ENCODE results near the gene ZNF512.
"Not testable (repeated sequence)": the region's sequence is repeated elsewhere in the genome, so short reads cannot be mapped to it uniquely, and the experiment has no call there.

DNA sequence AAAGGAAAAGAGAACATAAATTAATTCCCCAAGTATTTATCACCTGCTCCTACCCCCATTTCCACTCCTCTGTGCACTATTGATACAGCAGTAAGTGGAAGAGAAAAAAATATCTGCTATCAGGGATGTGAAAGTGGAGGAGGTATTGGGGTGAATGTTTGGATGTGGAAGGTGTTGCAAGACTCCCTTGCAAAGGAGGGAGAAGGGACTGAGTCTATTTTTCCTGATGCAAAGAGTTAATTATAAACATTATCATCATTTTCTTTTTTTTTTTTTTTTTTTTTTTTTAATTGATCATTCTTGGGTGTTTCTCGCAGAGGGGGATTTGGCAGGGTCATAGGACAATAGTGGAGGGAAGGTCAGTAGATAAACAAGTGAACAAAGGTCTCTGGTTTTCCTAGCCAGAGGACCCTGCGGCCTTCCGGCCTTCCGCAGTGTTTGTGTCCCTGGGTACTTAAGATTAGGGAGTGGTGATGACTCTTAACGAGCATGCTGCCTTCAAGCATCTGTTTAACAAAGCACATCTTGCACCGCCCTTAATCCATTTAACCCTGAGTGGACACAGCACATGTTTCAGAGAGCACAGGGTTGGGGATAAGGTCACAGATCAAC is 43.9 kb upstream of the ZNF512 start:
- TF ChIP-seq, protein P1, sequence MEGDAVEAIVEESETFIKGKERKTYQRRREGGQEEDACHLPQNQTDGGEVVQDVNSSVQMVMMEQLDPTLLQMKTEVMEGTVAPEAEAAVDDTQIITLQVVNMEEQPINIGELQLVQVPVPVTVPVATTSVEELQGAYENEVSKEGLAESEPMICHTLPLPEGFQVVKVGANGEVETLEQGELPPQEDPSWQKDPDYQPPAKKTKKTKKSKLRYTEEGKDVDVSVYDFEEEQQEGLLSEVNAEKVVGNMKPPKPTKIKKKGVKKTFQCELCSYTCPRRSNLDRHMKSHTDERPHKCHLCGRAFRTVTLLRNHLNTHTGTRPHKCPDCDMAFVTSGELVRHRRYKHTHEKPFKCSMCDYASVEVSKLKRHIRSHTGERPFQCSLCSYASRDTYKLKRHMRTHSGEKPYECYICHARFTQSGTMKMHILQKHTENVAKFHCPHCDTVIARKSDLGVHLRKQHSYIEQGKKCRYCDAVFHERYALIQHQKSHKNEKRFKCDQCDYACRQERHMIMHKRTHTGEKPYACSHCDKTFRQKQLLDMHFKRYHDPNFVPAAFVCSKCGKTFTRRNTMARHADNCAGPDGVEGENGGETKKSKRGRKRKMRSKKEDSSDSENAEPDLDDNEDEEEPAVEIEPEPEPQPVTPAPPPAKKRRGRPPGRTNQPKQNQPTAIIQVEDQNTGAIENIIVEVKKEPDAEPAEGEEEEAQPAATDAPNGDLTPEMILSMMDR (conservative IDR thresholded peaks at IDR 0.05 in 1 of 2, IDR thresholded peaks at IDR 0.05 in 1 of 2; ENCODE audit: extremely low read depth in 1 of 2, insufficient read depth in 1 of 2, low read depth in 1 of 2, low read length in 2 of 2): not testable (repeated sequence)
- not testable (repeated sequence) for TF ChIP-seq EZH2 (IDR thresholded peaks at IDR 0.05; ENCODE audit: borderline replicate concordance, low read length)

Measured in mammary epithelial cell (primary cell).